ENCODE measurements around the gene PRM2. TPM values are rescaled to one million over a fixed set of nuclear protein-coding genes. Genes with fewer than 3 reads are reported as not detected.
A peak's percentile ranks its signal among the peaks of the same experiment; 100 is the strongest.

PRM2 gene
- total and polyA plus RNA-seq, 10 donors: not detected

DNA sequence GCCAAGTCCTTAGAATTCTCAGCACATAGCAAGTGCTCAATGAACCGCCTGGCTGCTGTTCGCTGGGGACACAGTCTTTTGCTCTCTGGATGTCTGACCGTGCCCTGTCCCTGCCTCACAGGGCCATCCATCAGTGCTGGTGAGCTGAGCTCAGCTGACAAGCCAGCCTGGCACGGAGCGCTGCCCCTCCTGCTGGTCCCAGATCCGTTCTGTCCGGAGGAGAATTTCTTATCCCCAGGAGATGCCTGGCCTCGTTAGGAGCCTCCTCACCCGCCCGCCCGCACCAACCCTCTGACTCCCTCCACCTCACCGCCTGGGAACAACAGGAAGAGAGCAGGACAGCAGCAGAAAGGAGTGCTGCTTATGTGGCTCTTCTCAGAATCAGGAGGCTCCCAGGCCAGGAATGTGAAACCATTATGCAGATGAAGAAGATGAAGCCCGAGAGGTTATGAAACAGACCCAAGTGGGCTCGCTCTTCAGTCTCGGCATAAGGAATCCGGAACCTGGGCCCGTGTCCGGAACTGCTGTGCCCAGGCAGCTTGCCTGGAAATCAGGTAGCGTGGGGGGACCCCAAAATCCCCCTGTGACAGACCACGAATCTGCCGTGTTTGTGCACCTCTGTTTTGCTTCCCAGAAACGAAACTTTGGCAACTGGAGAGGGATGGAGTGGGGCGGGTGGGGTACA, 40.2 kb upstream of the PRM2 start:
- TF ChIP-seq CTCF (IDR thresholded peaks at IDR 0.05 in 8 of 11, conservative IDR thresholded peaks at IDR 0.05 in 3 of 11) (no peak), POLR2A (IDR thresholded peaks at IDR 0.05) (no peak), POLR2AphosphoS5 (IDR thresholded peaks at IDR 0.05) (no peak)
- Histone ChIP-seq H3K36me3 (no peaks in the 10 kb centered on the region), H3K9me3 (no peaks in the 10 kb centered on the region), H3K4me1 (peaks cover 11 to 41% (median 20%) of the 10 kb centered on the region in 6 donors), H3K27ac (no peak overlapping the region), H3K4me3 (no peak overlapping the region), H3K27me3 (replicated peaks in 1 of 7) (no peaks in the 10 kb centered on the region)
- intact Hi-C loops (cut with DNase I; ENCODE audit: low total_unique reads): no loop called here
- DNase-seq: no peak
- 76 to 90% (median 83%) methylated on average over 22 to 23 of the region's 23 CpGs for WGBS, 5 donors

- DNase-seq: no peak
- no peaks in the 10 kb centered on the region for H3K27me3 ChIP-seq (replicated peaks in 1 of 7)
- intact Hi-C loops (cut with DNase I; ENCODE audit: low total_unique reads): no loop called here
- H3K27ac ChIP-seq: no peak overlapping the region
- H3K4me1 ChIP-seq: peaks cover 11 to 51% (median 28%) of the 10 kb centered on the region in 6 donors
- H3K4me3 ChIP-seq: no peak overlapping the region
- H3K36me3 ChIP-seq: no peaks in the 10 kb centered on the region
- H3K9me3 ChIP-seq: no peaks in the 10 kb centered on the region
- 65 to 83% (median 74%) methylated on average over 13 of the region's 13 CpGs for WGBS, 5 donors
- TF ChIP-seq CTCF (IDR thresholded peaks at IDR 0.05 in 8 of 11, conservative IDR thresholded peaks at IDR 0.05 in 3 of 11): no peak
- TF ChIP-seq POLR2AphosphoS5 (IDR thresholded peaks at IDR 0.05): no peak
- no peak for TF ChIP-seq POLR2A (IDR thresholded peaks at IDR 0.05)
Observed at GRCh38 chr16:11315510-11315909, 39.2 kb upstream of the PRM2 start.

GRCh38 chr16:11314309-11314894, 38.1 kb upstream of the PRM2 start:
- Histone ChIP-seq H3K9me3 (no peaks in the 10 kb centered on the region), H3K36me3 (no peaks in the 10 kb centered on the region), H3K27ac (no peak overlapping the region), H3K4me1 (peaks cover 15 to 56% (median 39%) of the 10 kb centered on the region in 6 donors), H3K27me3 (replicated peaks in 1 of 7) (no peaks in the 10 kb centered on the region), H3K4me3 (no peak overlapping the region)
- WGBS, 5 donors: 93 to 98% (median 95%) methylated on average over 6 to 8 of the region's 8 CpGs
- no peak for TF ChIP-seq POLR2AphosphoS5 (IDR thresholded peaks at IDR 0.05)
- no peak for TF ChIP-seq CTCF (IDR thresholded peaks at IDR 0.05 in 8 of 11, conservative IDR thresholded peaks at IDR 0.05 in 3 of 11)
- no peak for TF ChIP-seq POLR2A (IDR thresholded peaks at IDR 0.05)
- intact Hi-C loops (cut with DNase I; ENCODE audit: low total_unique reads): no loop called here
- DNase-seq: no peak

DNA sequence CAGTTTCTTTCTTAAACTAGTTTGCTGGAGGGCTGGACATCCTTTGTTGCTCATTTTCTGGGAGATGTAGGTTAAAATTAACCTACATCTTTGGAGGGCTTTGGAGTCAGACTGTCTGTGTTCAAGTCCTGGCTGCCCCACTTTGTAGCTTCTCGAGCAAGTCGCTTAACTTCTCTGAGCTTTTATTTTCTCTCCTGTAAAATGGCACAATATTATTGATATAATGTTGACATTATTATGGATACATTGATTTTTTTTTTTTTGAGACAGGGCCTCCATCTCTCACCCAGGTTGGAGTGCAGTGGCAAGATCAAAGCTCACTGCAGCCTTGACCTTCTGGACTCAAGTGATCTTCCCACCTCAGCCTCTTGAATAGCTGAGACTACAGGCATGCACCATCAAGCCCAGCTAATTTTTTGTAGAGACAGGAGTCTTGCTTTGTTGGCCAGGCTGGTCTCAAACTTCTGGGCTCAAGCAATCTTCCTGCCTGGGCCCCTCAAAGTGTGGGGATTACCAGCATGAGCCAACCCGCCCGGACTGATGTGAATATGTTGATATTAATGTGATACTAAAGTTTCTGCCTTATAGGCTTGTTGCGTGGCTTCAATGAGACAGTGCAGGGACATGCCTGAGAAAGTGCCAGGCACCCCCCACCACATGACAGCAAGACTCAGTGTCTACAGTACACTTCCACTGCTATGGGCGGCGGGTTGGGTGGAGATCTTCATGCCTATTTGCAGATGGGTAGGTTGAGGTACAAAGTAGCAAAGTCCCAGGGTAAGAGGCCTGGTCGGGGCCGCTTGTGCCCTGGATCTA, 37.4 kb upstream of the PRM2 start:
- DNase-seq: no peak
- peak overlapping the region in 3 of 8 donors; percentile 64 to 88 (median 84) for H3K27ac ChIP-seq
- no peak for TF ChIP-seq POLR2AphosphoS5 (IDR thresholded peaks at IDR 0.05)
- no peak for TF ChIP-seq CTCF (IDR thresholded peaks at IDR 0.05 in 8 of 11, conservative IDR thresholded peaks at IDR 0.05 in 3 of 11)
- no peak for TF ChIP-seq POLR2A (IDR thresholded peaks at IDR 0.05)
- peaks cover 19 to 63% (median 46%) of the 10 kb centered on the region in 6 donors for H3K4me1 ChIP-seq
- H3K4me3 ChIP-seq: no peak overlapping the region
- no peaks in the 10 kb centered on the region for H3K9me3 ChIP-seq
- no peaks in the 10 kb centered on the region for H3K27me3 ChIP-seq (replicated peaks in 1 of 7)
- intact Hi-C loops (cut with DNase I; ENCODE audit: low total_unique reads): no loop called here
- H3K36me3 ChIP-seq: no peaks in the 10 kb centered on the region
- WGBS, 5 donors: 83 to 97% (median 94%) methylated on average over 8 to 9 of the region's 9 CpGs
